Activated CD8-positive, alpha-beta memory T cell treated with anti-CD3 and anti-CD28 coated beads for 36 hours (primary cell): ENCODE data around the gene GPRASP3. TPM values are rescaled to one million over a fixed set of nuclear protein-coding genes. Genes with fewer than 3 reads are reported as not detected.
"Not testable (repeated sequence)": the region's sequence is repeated elsewhere in the genome, so short reads cannot be mapped to it uniquely, and the experiment has no call there.

Source experiments
- CTCF ChIA-PET: fragments of 350-600 bp; sonication (Branson Sonifier 250); formaldehyde crosslinking; loops from one replicate; lab custom pipeline; 2021; ENCODE audit warnings: antibody characterized with exemption; lab: Charles Lee
- POLR2A ChIA-PET: fragments of 350-600 bp; sonication (Branson Sonifier 250); formaldehyde crosslinking; loops from one replicate; lab custom pipeline; 2021; ENCODE audit warnings: antibody characterized with exemption; lab: Charles Lee
- total RNA-seq, 2 experiments: library from RNA; stranded (reverse); gene quantifications; one replicate each; pipeline ENCODE4 v1.2.3, GENCODE V29; 2021

Gene GPRASP3, protein sequence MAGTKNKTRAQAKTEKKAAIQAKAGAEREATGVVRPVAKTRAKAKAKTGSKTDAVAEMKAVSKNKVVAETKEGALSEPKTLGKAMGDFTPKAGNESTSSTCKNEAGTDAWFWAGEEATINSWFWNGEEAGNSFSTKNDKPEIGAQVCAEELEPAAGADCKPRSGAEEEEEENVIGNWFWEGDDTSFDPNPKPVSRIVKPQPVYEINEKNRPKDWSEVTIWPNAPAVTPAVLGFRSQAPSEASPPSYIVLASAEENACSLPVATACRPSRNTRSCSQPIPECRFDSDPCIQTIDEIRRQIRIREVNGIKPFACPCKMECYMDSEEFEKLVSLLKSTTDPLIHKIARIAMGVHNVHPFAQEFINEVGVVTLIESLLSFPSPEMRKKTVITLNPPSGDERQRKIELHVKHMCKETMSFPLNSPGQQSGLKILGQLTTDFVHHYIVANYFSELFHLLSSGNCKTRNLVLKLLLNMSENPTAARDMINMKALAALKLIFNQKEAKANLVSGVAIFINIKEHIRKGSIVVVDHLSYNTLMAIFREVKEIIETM
- 1 to 10 TPM; 1.9 to 2.4 TPM for total RNA-seq

DNA sequence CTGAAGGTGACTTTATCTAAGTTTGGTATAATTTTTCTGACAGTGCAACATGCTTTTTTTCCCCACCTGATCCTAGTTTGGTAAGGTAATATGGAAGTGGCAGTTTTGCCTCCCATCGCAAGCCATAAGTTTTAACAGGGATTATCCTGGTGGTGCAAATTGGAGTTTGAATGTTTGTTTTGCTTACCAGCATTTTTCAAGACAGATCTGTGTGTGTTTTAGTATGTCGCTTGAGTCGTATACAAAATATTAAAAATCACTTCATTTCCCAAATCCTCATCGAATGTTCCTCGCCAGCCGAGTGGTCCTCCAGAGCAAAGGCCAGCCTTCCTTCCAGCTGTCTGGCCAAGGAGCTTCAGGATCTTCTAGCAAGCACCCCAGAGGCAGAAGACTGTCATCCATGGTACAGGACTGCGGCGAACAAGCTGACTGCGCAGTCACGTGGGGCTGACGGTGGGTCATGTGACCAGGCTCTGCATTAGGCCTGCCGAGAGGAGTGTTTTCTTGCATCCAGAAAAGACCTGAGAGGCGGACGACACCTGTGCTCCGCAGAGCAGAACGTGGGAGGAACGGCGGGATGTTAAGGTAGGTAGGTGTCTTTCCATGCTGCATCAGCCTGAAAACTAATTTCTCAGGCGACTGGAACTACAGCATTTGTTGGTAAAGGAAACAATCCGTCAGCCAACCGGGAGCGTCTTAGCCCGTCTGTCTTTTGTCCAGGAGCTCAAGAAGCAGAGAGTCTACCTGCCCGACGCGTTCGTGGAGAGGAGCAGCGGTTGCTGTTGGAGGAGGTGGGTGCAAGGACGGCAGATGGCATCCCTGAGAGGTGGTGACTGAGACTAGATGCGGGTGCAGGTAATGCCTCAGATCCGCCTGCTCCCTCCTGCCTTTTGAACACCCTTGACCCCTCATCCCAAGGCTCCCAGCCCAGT lies at the start of gene GPRASP3:
Gene GPRASP3 (plus strand): TSS at position 507 of the 932 bp plus-strand sequence. CDS start 28,253 bp downstream, outside the sequence.
- POLR2A ChIA-PET = no interaction called here
- CTCF ChIA-PET = no interaction called here

DNA sequence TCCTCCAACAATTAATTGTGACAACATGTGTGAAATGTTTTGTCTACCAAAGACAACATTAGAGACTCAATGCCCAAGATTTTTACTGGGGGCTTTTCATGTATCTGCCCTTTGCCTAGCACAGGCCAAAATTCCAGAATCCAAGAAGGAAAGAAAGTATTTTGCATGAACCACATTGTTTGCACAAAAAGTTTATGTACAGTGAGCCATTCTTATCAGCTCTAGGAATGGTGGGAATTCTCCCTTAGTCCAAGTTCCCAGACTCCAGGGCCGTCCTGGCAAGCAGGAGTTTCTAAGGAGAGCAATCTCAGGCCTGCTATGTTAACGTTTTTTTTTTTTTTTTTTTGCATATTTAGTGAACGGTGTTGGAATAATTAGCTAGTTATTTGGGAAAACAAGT lies 47.7 kb upstream of the GPRASP3 start:
- ChIA-PET CTCF (no interaction called here), POLR2A (interaction anchor here (0.6 kb wide), 1 partner anchor 74 kb away, joined by 6 read pairs; no protein-coding TSS in a partner anchor)

DNA sequence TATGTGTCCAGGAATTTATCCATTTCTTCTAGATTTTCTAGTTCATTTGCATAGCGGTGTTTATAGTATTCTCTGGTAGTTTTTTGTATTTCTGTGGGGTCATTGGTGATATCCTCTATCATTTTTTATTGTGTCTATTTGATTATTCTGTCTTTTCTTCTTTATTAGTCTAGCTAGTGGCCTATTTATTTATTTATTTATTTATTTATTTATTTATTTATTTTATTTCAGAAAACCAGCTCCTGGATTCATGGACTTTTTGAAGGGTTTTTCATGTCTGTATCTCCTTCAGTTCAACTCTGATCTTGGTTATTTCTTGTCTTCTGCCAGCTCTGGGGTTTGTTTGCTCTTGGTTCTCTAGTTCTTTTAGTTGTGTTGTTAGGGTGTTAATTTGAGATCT lies 43.1 kb upstream of the GPRASP3 start:
- POLR2A ChIA-PET, CTCF ChIA-PET: not testable (repeated sequence)

DNA sequence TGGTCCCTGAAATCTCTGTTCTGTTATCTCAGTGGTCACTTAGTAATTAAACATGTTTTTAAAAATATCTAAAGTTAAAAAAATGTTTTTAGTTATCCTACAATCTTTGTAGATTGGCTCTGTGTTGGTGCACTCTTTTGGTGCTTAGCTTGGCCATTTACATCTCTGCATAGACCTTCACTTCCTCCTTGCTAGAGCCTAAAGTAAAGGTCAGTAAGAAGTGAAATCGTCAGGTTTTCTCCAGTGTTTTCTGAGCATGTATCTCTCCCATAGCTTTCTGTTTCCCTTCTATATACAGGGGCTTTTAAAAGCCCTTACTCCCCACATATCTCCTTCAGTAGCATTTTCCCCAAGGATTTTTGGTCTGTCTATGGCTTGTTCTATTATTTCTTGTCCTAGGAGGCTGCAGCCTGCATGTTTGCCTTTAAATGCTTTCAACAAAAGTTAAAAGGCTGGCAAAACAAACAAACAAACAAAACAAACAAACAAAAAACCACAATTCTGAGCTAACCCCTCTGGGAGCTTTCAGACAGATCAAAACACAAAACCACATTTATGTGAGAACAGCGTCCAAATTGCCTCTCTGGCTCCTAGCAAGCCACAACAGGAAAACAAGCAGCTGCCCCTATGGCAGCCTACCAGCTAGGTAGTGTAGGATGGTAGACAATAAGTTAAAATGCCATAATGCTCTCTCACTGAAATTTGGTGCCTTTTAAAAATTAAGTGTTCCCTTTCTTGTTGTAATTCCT lies 35.6 kb upstream of the GPRASP3 start:
- ChIA-PET CTCF (no interaction called here), POLR2A (no interaction called here)

DNA sequence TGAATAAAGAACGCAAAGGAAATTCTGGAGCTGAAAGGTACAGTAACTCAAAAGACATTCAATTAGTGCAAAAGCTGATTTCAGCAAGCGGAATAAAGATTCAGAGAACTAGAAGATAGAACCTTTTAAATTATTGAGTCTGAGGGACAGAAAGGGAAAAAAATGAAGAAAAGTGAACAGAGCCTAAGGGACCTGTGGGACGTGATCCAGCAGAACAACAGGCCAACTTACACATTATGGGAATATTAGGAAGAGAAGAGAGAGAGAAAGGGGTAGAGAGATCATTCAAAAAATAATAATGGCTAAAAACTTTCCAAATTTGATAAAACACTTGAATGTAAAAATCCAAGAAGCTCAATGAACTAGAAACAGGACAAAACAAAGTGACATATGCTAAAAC lies 25.8 kb upstream of the GPRASP3 start:
- CTCF ChIA-PET = no interaction called here
- POLR2A ChIA-PET = no interaction called here

DNA sequence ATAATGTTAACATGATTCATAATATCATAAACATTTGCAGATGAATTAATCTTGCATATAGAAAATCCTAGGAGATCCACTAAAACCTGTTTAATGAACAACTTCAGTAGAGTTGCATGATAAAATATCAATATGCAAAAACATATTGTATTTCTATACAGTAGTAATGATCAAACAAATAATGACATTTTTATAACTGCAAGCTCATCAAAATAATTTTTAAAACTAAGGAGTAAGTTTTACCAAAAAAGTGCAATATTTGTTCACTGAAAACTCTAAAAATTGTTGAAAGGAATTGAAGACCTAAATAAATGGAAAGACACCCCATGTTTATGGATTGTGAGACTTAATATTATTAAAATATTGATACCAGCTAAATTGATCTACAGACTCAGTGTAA lies 24.2 kb upstream of the GPRASP3 start:
- CTCF ChIA-PET = no interaction called here

DNA sequence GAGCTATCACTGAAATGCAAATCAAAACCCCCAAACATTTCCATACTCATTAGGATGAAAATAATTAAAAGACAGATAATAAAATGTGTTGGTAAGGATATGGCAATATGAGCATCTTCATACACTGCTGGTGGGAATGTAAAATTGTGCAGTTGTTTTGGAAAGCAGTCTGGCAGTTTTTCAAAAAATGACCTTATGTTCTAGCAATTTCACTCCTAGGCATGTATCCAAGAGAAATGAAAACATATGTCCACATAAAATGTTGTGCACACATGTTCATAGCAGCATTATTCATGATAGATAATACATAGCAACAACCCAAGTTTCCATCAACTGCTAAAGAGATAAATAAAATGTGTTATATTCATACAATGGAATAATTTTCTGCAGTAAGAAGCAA lies 23.0 kb upstream of the GPRASP3 start:
- ChIA-PET POLR2A (no interaction called here), CTCF (no interaction called here)

More for the DNA sequence above, 24.2 kb upstream of the GPRASP3 start:
- POLR2A ChIA-PET = no interaction called here

DNA sequence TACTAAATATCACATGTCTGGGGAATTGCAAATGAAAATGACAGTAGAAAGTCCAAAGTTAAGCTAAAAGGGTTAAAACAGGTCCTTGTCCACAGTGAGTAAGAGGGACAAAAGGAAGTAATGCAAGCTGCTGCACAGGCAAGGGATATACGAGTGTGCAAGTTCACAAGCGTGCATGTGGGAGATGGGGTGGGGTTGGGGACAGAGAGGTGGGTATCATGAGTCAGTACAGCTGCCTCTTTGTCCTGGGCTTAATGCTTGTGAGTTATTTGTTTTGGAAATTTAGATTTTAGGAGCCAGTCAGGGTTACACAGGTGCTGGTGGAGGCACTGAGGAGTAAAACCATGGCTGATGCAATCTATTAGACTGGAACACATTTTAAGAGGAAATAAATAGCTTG lies 11.6 kb upstream of the GPRASP3 start:
- ChIA-PET CTCF (no interaction called here), POLR2A (no interaction called here)

DNA sequence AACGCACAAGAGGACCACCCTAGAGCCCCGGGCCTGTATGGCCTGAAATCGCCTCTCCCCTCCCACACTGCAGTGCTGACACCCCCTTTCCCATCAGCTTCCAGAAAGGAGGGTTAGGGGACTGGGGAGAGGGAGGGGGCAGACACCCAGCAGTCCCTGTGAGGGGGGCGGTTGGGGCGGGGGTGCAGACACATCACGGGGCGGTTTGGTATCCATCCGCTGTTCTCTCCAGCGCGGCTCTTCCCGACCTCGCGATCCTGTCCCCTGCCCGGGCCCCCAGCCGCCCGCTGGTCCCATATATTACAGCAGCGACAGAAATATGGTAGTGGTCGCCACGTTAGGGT lies 8.7 kb upstream of the GPRASP3 start:
- CTCF ChIA-PET = no interaction called here
- POLR2A ChIA-PET = no interaction called here

DNA sequence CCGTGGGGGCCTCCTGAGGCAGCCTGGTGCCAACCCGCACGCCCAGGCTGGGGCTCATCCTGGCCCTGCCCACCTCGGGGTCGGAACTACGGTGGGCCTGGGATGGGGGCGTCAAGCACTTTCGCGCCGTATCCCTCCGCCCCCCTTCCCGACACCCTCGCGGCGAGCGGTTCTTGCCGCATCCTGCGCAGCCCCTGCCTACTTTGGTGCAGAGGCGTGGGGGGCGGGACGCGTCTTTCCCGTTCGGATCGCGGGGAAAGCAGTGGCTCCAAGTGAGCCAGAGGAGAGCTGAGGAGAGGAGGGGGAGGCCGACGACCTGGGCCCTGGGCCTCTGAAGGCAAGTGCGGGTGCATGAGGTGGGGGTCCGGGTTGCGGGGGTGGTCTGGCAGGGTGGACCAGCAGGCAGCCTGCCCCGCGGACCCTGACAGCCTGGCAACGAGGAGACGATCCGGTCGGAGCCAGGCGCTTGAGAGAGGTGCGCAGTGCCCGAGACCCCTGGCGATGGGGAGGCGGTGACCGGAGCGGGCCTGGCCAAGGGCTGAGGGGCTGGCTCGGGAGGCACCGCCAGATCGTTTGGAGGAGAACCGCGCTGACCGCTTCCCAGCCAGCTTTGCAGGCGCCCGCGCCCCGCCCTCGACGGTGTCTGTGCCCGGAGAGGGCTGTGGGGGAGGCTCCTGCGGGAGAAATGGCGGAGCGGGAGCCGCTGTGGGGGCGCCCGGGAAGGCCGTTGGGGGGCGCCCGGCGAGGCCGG lies 8.2 kb upstream of the GPRASP3 start, which contains the start of gene GPRASP2:
Gene GPRASP2 (plus strand): TSS at position 233 of the 751 bp plus-strand sequence. CDS start 2,422 bp downstream, outside the sequence.
- CTCF ChIA-PET = no interaction called here
- POLR2A ChIA-PET = no interaction called here

DNA sequence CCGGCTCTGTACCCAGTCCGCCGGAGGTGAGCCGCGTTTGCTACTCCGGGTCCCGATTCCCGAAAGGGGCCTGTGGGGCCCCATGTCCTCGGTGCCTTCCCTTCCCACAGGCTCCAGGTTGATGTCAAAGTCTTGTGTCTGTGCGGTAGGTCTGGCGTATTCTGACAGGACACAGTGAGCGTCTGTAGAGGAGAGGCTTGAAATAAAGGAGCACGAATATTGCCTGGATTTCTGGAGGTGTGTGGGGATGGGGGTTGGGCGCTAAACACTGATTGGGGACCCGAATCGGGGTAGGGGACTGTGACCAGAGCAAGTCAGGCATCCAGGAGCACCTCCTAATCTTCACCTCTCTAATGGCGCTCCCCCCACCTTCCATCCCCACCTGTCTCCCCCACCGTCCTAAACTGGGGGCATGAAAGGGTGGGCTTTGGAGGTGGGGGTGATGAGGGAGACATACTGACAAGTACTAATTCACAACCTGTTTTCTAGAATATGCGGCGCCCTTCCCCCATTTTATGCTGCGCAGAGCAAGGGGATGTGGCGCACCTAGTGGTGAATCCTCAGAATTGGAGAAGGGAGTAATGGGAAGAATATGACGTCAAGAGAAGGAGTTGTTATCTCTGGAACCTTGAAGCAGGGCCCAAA lies 7.4 kb upstream of the GPRASP3 start:
- POLR2A ChIA-PET = no interaction called here
- CTCF ChIA-PET = no interaction called here

DNA sequence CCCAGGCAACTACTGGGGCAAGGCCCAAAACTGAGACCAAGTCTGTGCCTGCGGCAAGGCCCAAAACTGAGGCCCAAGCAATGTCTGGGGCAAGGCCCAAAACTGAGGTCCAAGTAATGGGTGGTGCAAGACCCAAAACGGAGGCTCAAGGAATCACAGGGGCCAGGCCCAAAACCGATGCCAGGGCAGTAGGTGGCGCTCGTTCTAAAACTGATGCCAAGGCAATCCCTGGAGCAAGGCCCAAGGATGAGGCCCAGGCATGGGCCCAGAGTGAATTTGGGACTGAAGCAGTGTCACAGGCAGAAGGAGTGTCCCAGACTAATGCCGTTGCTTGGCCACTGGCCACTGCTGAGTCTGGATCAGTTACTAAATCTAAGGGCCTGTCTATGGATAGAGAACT lies 5.5 kb upstream of the GPRASP3 start:
- ChIA-PET CTCF (no interaction called here), POLR2A (no interaction called here)

DNA sequence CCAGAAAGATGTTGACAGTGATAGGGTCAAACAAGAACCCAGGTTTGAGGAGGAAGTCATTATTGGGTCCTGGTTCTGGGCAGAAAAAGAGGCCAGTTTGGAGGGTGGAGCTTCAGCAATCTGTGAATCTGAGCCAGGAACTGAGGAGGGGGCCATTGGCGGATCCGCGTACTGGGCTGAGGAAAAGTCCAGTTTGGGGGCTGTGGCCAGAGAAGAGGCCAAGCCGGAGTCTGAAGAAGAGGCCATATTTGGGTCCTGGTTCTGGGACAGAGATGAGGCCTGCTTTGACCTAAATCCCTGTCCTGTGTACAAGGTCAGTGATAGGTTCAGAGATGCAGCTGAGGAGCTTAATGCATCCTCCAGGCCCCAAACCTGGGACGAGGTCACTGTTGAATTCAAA lies 4.6 kb upstream of the GPRASP3 start:
- CTCF ChIA-PET = no interaction called here

DNA sequence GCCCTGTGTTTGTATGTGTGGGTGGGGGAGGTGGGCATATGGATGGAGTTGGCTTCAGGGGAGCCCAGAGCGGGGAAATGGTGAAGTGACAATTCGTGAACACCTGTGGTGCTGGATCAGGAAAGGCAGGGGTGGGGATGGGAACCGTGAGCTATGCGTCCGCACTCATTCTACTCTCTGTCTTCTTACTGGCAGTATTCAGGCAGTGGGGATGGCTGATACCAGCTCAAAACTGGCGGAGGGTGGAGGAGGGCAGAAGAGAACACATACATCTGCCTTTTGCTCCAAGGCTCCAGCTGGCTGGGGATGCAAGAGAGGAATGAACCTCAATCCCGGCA lies 595 bp downstream of the GPRASP3 start:
- POLR2A ChIA-PET, CTCF ChIA-PET: not testable (repeated sequence)

More for the DNA sequence above, 4.6 kb upstream of the GPRASP3 start:
- POLR2A ChIA-PET = no interaction called here

DNA sequence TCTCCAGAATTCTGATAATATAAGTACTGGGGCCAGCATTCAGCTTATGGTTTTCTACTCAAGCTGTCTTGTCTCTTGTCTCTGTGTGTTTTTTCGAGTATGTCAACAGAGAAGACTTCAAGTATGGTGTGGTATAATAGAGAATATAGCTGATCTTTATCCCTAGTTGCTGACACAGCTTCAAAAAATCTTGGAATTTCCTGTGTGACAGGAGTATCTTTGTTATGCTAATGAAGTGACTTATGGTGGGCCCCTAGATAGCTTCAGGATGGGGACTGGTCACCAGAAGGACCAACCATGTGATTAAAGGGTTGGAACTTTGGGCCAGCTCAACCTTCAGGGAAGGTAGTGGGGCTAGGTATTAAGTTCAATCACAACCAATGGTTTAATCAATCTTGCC lies 2.9 kb downstream of the GPRASP3 start:
- ChIA-PET POLR2A (no interaction called here), CTCF (no interaction called here)

DNA sequence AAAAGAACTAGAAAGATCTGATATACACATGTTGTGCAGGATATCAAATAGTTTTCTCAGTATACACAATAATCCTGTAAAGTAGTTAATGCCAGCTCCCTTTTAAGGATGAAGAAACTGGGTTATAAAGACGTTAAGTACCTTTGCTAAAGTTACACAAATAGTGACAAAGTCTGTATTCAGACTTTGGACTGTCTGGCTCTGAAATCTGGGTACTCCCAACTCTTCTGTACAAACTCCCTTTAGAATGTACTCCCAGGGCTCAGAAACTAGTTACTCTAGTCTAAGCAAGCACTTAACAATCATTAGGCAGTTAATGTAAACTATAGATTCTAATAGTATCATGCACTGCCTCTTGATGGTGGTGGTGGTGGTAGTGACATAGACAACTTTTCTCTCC lies 7.2 kb downstream of the GPRASP3 start:
- POLR2A ChIA-PET = no interaction called here
- CTCF ChIA-PET = no interaction called here

DNA sequence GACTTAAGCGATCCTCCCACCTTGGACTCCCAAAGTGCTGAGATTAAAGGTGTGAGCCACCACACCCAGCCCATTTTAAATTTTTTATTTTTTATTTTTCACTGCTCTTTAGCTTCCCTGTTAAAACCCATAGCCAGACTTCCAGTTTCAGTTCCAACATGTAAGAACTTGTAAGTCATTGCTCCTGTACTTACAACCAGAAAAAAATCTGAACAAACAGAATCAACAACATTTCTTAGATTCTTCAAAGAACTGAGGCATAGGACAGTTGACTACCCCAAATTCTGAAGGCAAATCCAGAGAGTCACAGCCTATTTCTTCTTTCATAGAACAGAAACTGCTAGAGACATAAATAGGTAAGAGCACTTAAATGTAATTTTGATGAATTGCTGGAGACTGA lies 8.1 kb downstream of the GPRASP3 start:
- ChIA-PET CTCF (no interaction called here), POLR2A (no interaction called here)

DNA sequence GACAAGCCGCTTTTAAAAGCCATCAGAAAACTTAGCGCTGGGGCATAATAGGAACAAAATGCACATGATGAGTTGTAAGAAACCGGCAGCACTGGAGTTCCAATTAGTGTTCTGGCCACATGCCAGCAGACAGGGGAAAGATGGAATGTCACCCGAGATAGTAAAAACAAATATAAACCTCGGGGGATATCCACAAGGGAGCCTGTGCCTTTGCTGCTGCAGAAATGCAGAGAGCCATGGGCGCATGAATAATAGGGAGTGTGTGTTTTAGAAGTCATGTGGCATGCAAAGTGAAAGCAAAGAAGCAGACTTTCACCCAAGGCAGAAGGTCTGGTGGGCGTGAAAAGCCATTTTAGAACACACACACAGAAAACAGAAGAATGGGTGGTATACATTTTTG lies 19.1 kb downstream of the GPRASP3 start:
- POLR2A ChIA-PET = no interaction called here
- CTCF ChIA-PET = no interaction called here

DNA sequence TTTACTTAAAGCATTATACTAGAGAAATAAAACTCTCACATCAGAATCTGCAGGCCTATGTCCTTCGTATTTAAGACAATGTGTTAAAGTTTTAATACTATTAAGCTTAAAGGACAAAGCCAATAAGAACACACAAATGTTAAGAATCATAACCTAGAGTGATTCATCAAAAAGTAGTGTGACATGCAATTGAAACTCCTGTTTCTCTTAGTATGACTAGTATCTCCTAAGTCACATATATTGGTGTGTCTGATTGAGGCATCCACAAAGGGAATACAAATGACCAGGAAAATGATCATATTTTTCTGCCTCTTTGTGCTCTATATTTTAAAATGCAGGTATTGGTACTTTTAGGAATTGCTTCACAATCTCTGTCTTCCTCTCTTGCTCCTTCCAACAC lies 23.8 kb downstream of the GPRASP3 start:
- CTCF ChIA-PET = no interaction called here
- POLR2A ChIA-PET = no interaction called here
